Astrocyte (in vitro differentiated cells and primary cell): Measurements from ENCODE around the gene NKAPL.

Experiments used
- EZH2 ChIP-seq: IDR thresholded peaks from 2 replicates; pipeline ENCODE4 v1.6.1; 2012; ENCODE audit warnings: mild to moderate bottlenecking, low read length, inconsistent platforms; ENCODE audit not compliant: insufficient read depth
- TF ChIP-seq, protein P1 (sequence below): IDR thresholded peaks from 2 replicates; pipeline ENCODE4 v1.5.1; 2011; ENCODE audit warnings: low read depth, mild to moderate bottlenecking, inconsistent platforms, low read length, moderate library complexity; ENCODE audit not compliant: insufficient read depth

DNA sequence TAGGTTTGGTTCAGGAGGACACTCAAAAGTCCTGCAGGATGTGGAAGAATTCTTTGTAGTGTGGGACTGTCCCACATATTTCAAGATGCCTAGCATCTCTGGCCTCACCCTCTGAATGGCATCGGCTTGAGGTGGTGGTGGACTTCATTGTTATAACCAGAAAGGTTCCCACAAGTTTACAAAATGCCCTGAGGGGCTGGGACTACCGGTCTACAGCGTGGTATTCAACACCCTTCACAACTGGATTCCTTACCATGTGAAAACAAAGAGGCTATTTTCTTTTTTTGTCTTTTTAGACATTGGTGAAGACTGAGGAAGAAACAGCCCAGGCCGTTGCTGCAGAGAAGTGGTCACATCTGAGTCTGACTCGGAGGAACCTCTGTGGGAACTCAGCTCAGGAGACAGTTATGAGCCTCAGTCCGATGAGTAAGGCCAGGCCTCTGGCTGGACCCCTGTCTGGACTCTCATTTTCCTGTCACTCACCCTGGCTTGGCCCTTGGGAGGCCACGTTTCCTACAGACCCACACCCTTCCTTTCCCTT lies 37.5 kb downstream of the NKAPL start:
- TF ChIP-seq, protein P1, sequence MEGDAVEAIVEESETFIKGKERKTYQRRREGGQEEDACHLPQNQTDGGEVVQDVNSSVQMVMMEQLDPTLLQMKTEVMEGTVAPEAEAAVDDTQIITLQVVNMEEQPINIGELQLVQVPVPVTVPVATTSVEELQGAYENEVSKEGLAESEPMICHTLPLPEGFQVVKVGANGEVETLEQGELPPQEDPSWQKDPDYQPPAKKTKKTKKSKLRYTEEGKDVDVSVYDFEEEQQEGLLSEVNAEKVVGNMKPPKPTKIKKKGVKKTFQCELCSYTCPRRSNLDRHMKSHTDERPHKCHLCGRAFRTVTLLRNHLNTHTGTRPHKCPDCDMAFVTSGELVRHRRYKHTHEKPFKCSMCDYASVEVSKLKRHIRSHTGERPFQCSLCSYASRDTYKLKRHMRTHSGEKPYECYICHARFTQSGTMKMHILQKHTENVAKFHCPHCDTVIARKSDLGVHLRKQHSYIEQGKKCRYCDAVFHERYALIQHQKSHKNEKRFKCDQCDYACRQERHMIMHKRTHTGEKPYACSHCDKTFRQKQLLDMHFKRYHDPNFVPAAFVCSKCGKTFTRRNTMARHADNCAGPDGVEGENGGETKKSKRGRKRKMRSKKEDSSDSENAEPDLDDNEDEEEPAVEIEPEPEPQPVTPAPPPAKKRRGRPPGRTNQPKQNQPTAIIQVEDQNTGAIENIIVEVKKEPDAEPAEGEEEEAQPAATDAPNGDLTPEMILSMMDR: no peak
- TF ChIP-seq EZH2: no peak
